ENCODE measurements around the gene SMIM23.

SMIM23 gene

DNA sequence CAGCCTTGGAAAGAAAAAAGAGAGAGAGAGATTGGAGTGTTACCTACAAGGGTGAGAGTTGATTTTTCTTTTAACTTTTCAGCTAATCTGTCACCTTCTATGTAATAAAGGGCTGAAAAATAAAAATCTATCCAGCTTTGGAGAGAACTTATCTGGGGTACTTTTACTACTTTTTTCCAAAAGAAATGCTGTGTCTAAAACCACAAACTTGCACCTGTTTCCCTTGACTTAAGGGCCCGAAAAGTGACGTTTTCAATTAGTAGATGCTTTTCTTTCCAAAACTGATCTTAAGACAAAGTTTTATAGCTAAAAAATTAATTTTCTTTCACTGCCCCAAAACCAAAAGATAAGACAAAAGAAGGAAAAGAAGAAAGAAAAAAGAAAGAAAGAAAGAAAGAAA, 48.8 kb downstream of the SMIM23 start (continued):
- no peak for TF ChIP-seq ZNF70 (CRISPR knock-in tag; IDR thresholded peaks at IDR 0.05)
- TF ChIP-seq, protein P1, sequence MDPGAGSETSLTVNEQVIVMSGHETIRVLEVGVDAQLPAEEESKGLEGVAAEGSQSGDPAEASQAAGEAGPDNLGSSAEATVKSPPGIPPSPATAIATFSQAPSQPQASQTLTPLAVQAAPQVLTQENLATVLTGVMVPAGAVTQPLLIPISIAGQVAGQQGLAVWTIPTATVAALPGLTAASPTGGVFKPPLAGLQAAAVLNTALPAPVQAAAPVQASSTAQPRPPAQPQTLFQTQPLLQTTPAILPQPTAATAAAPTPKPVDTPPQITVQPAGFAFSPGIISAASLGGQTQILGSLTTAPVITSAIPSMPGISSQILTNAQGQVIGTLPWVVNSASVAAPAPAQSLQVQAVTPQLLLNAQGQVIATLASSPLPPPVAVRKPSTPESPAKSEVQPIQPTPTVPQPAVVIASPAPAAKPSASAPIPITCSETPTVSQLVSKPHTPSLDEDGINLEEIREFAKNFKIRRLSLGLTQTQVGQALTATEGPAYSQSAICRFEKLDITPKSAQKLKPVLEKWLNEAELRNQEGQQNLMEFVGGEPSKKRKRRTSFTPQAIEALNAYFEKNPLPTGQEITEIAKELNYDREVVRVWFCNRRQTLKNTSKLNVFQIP (CRISPR knock-in tag; IDR thresholded peaks at IDR 0.05; ENCODE audit: borderline replicate concordance, low read depth), result no peak

DNA sequence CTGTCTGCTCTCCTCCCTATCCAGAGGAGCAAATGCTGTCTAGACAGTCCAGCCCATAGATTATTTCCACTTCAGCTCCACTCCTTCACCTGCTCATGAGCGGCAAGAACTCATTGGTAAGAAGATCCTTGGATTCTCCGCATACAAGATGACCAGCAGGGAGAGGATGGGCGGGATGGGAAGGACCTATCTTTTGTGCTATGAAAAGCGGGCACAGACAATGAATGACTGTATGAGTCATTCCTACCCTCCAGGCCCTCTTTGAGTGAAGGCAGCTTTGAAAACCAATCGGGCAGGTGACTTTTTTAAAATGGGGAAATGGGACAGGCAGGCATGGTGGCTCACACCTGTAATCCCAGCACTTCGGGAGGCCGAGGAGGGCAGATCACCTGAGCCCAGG, 49.4 kb downstream of the SMIM23 start:
- TF ChIP-seq ZFP30 (CRISPR knock-in tag; IDR thresholded peaks at IDR 0.05), result no peak
- no peak for TF ChIP-seq ZFP3 (CRISPR knock-in tag; IDR thresholded peaks at IDR 0.05)
- TF ChIP-seq TCF4 (CRISPR knock-in tag; IDR thresholded peaks at IDR 0.05; ENCODE audit: borderline replicate concordance), result no peak
- TF ChIP-seq, protein P2, sequence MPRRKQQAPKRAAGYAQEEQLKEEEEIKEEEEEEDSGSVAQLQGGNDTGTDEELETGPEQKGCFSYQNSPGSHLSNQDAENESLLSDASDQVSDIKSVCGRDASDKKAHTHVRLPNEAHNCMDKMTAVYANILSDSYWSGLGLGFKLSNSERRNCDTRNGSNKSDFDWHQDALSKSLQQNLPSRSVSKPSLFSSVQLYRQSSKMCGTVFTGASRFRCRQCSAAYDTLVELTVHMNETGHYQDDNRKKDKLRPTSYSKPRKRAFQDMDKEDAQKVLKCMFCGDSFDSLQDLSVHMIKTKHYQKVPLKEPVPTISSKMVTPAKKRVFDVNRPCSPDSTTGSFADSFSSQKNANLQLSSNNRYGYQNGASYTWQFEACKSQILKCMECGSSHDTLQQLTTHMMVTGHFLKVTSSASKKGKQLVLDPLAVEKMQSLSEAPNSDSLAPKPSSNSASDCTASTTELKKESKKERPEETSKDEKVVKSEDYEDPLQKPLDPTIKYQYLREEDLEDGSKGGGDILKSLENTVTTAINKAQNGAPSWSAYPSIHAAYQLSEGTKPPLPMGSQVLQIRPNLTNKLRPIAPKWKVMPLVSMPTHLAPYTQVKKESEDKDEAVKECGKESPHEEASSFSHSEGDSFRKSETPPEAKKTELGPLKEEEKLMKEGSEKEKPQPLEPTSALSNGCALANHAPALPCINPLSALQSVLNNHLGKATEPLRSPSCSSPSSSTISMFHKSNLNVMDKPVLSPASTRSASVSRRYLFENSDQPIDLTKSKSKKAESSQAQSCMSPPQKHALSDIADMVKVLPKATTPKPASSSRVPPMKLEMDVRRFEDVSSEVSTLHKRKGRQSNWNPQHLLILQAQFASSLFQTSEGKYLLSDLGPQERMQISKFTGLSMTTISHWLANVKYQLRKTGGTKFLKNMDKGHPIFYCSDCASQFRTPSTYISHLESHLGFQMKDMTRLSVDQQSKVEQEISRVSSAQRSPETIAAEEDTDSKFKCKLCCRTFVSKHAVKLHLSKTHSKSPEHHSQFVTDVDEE (CRISPR knock-in tag; IDR thresholded peaks at IDR 0.05), result no peak
- no peak for TF ChIP-seq SNAI2 (CRISPR knock-in tag; IDR thresholded peaks at IDR 0.05)
- no peak for TF ChIP-seq ARNTL (CRISPR knock-in tag; IDR thresholded peaks at IDR 0.05; ENCODE audit: borderline replicate concordance, low read depth)
- ATAC-seq, result no peak

DNA sequence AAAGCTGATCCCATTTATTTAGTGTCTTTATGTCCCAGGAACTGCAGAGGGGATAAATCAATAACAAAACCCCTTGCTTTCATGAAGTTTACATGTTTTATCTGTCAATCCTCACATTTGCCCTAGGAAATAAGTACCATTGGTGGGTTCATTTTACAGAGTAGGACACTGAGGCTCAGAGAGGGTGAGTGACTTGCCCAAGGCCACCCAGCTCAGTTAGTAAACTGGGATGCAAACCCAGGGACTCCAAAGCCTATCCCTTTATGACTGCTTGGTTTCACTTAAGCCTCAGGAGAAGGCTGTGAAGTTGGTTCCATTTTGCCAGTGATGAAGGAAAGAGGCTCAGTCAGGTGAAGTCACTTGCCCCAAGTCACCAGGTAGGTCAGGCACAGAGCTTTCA, 51.9 kb downstream of the SMIM23 start:
- no peak for TF ChIP-seq CSDC2 (CRISPR knock-in tag; IDR thresholded peaks at IDR 0.05)
- TF ChIP-seq BACH2 (CRISPR knock-in tag; IDR thresholded peaks at IDR 0.05; ENCODE audit: borderline replicate concordance), result no peak
- TF ChIP-seq, protein P3, sequence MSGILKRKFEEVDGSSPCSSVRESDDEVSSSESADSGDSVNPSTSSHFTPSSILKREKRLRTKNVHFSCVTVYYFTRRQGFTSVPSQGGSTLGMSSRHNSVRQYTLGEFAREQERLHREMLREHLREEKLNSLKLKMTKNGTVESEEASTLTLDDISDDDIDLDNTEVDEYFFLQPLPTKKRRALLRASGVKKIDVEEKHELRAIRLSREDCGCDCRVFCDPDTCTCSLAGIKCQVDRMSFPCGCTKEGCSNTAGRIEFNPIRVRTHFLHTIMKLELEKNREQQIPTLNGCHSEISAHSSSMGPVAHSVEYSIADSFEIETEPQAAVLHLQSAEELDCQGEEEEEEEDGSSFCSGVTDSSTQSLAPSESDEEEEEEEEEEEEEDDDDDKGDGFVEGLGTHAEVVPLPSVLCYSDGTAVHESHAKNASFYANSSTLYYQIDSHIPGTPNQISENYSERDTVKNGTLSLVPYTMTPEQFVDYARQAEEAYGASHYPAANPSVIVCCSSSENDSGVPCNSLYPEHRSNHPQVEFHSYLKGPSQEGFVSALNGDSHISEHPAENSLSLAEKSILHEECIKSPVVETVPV (CRISPR knock-in tag; IDR thresholded peaks at IDR 0.05), result no peak
- TF ChIP-seq TCF4 (CRISPR knock-in tag; IDR thresholded peaks at IDR 0.05; ENCODE audit: borderline replicate concordance), result no peak
- no peak for TF ChIP-seq ZNF70 (CRISPR knock-in tag; IDR thresholded peaks at IDR 0.05)
- TF ChIP-seq ZNF8 (CRISPR knock-in tag; IDR thresholded peaks at IDR 0.05), result no peak
- TF ChIP-seq, protein P1 (CRISPR knock-in tag; IDR thresholded peaks at IDR 0.05; ENCODE audit: borderline replicate concordance, low read depth), result no peak
- no peak for TF ChIP-seq ISL1 (CRISPR knock-in tag; IDR thresholded peaks at IDR 0.05)
- no peak for TF ChIP-seq ARNTL (CRISPR knock-in tag; IDR thresholded peaks at IDR 0.05; ENCODE audit: borderline replicate concordance, low read depth)
- no peak for TF ChIP-seq TOX (CRISPR knock-in tag; IDR thresholded peaks at IDR 0.05; ENCODE audit: borderline replicate concordance)
- TF ChIP-seq ZC3H10 (CRISPR knock-in tag; IDR thresholded peaks at IDR 0.05), result no peak
- TF ChIP-seq, protein P4, sequence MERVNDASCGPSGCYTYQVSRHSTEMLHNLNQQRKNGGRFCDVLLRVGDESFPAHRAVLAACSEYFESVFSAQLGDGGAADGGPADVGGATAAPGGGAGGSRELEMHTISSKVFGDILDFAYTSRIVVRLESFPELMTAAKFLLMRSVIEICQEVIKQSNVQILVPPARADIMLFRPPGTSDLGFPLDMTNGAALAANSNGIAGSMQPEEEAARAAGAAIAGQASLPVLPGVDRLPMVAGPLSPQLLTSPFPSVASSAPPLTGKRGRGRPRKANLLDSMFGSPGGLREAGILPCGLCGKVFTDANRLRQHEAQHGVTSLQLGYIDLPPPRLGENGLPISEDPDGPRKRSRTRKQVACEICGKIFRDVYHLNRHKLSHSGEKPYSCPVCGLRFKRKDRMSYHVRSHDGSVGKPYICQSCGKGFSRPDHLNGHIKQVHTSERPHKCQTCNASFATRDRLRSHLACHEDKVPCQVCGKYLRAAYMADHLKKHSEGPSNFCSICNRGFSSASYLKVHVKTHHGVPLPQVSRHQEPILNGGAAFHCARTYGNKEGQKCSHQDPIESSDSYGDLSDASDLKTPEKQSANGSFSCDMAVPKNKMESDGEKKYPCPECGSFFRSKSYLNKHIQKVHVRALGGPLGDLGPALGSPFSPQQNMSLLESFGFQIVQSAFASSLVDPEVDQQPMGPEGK (CRISPR knock-in tag; IDR thresholded peaks at IDR 0.05; ENCODE audit: borderline replicate concordance), result no peak
- no peak for TF ChIP-seq ZFP30 (CRISPR knock-in tag; IDR thresholded peaks at IDR 0.05)
- no peak for TF ChIP-seq ZNF565 (CRISPR knock-in tag; conservative IDR thresholded peaks at IDR 0.05; ENCODE audit: low read depth)
- TF ChIP-seq OSR1 (CRISPR knock-in tag; IDR thresholded peaks at IDR 0.05), result no peak
- no peak for TF ChIP-seq ZFP3 (CRISPR knock-in tag; IDR thresholded peaks at IDR 0.05)
- TF ChIP-seq PPARA (CRISPR knock-in tag; IDR thresholded peaks at IDR 0.05; ENCODE audit: borderline replicate concordance), result no peak
- no peak for TF ChIP-seq SNAI2 (CRISPR knock-in tag; IDR thresholded peaks at IDR 0.05)
- no peak for TF ChIP-seq RARB (CRISPR knock-in tag; IDR thresholded peaks at IDR 0.05)
- TF ChIP-seq GLIS3 (CRISPR knock-in tag; IDR thresholded peaks at IDR 0.05), result no peak
- no peak for ATAC-seq

All from SK-N-SH treated with all-trans-retinoic acid at 6 μM for 48 hours (cell line).